ENCODE results near the gene PHIP. TPM values are rescaled to one million over a fixed set of nuclear protein-coding genes. Genes with fewer than 3 reads are reported as not detected.

The PHIP gene
- total and polyA plus RNA-seq, 10 of the 15 experiments (the other 5 are each of a cell fraction or from before 2014, with no cell fraction given): 8.5 to 34.6 (median 17.9) TPM

DNA sequence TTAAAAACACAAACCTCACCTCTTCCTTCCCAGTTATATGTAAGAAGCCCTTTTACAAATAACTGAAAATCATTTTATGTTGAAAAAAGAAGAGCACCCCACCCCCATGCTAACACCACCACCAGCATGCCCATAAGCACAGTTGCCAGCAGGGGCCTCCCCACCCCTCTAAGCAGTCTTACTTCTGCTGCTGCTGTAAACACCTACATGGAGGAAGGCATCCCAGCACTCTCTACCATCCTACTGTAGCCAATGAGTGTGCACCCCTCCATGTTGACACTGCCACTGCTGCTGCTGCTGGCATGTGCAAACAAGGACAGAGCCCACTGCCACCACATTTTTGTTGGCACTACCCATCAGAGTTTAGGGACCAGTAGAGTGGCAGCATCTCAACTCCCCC is 49.6 kb upstream of the PHIP start (continued):
- TF ChIP-seq CREM (IDR thresholded peaks at IDR 0.05; ENCODE audit: low read depth): no peak

DNA sequence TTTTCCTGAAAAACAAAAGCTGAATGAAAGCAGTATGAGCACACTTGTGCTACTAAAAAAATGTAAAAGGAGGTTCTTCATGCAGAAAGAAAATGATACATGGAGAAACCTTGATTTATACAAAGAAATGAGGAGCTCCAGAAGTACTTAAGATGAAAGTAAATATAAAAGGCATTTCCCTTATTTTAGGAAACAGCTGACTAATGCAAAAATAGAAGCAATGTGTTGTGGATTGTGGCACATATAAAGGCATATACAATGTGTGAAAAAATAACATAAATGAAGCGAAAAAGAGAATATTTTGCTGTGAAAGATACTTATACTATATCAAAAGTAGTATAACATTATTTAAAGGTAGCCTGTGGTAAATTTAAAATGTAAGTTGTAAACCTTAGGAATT is 41.2 kb upstream of the PHIP start:
- TF ChIP-seq SIX5 (IDR thresholded peaks at IDR 0.05; ENCODE audit: low read depth, low read length, severe bottlenecking) (no peak), ZZZ3 (IDR thresholded peaks at IDR 0.05; ENCODE audit: control insufficient read depth, insufficient read length, low read depth) (no peak), POU2F2 (IDR thresholded peaks at IDR 0.05; ENCODE audit: borderline replicate concordance, low read depth, low read length) (no peak), MYB (IDR thresholded peaks at IDR 0.05; ENCODE audit: borderline replicate concordance, low read depth, low read length) (no peak), BRCA1 (IDR thresholded peaks at IDR 0.05; ENCODE audit: low read depth, low read length) (no peak), CREM (IDR thresholded peaks at IDR 0.05; ENCODE audit: low read depth) (no peak), SRF (IDR thresholded peaks at IDR 0.05; ENCODE audit: low read depth in 2 of 2, low read length in 2 of 2) (no peak), CEBPB (IDR thresholded peaks at IDR 0.05; ENCODE audit: borderline replicate concordance in 1 of 2, low read depth in 2 of 2, low read length in 2 of 2) (no peak), NFYA (IDR thresholded peaks at IDR 0.05; ENCODE audit: borderline replicate concordance, low read depth, low read length) (no peak), PRDM15 (CRISPR knock-in tag; IDR thresholded peaks at IDR 0.05) (no peak), BMI1 (IDR thresholded peaks at IDR 0.05; ENCODE audit: borderline replicate concordance) (no peak), ETV6 (conservative IDR thresholded peaks at IDR 0.05 in 1 of 2, IDR thresholded peaks at IDR 0.05 in 1 of 2; ENCODE audit: borderline replicate concordance in 1 of 2, low read depth in 1 of 2) (no peak)
- DNase-seq (ENCODE audit: low read depth, low spot score) (no peak), ATAC-seq (no peak), FAIRE-seq (no peak)
- Histone ChIP-seq H3K4me2 (ENCODE audit: control insufficient read depth, insufficient read depth) (no peak overlapping the region), H3K36me3 (ENCODE audit: control insufficient read depth in 2 of 2, insufficient read depth in 2 of 2, low read length in 1 of 2) (no peaks in the 10 kb centered on the region), H3K4me1 (ENCODE audit: control insufficient read depth, insufficient read depth, low read length) (no peaks in the 10 kb centered on the region), H3K27me3 (replicated peaks in 1 of 2; ENCODE audit: control insufficient read depth in 2 of 2, insufficient read depth in 2 of 2, low read length in 1 of 2) (no peaks in the 10 kb centered on the region), H3K9ac (ENCODE audit: control insufficient read depth, insufficient read depth, low read length) (no peak overlapping the region), H3K79me2 (ENCODE audit: control insufficient read depth, insufficient read depth, low read length) (no peaks in the 10 kb centered on the region), H3K4me3 (no peak overlapping the region), H3K27ac (ENCODE audit: control insufficient read depth, insufficient read depth) (no peak overlapping the region), H2AFZ (ENCODE audit: control insufficient read depth, low read depth, low read length) (no peak overlapping the region), H4K20me1 (ENCODE audit: control insufficient read depth, insufficient read depth) (no peaks in the 10 kb centered on the region), H3K9me3 (replicated peaks; ENCODE audit: control insufficient read depth, insufficient read depth, low read length) (no peaks in the 10 kb centered on the region)
- POLR2A ChIA-PET: no interaction called here
- in situ Hi-C loops (cut with MboI) (no loop called here), intact Hi-C loops (cut with micrococcal nuclease; ENCODE audit: unreplicated experiment) (no loop called here)
- WGBS (ENCODE audit: insufficient coverage, insufficient replicate concordance, low lambda C conversion rate, missing lambda C conversion rate): 0% methylated on average over 1 of the region's 1 CpG
- CTCF ChIA-PET: interaction anchor here (0.6 kb wide), 1 partner anchor 364 kb away, joined by 3 read pairs; no protein-coding TSS in a partner anchor
- RAD21 ChIA-PET (ENCODE audit: unreplicated experiment): no interaction called here
- BruUV-seq (replicated peaks): no TSS peak
- SMC1A ChIA-PET (ENCODE audit: uncharacterized antibody, unreplicated experiment): no interaction called here

Data from GM12878 (cell line).